ENCODE data around the gene RAPGEF1. TPM values are rescaled to one million over a fixed set of nuclear protein-coding genes. Genes with fewer than 3 reads are reported as not detected.

RAPGEF1 gene
- total and polyA plus RNA-seq, 2 of the 13 experiments (the other 11 are each of a cell fraction or from before 2014, with no cell fraction given): 21.2 to 38.9 TPM

DNA sequence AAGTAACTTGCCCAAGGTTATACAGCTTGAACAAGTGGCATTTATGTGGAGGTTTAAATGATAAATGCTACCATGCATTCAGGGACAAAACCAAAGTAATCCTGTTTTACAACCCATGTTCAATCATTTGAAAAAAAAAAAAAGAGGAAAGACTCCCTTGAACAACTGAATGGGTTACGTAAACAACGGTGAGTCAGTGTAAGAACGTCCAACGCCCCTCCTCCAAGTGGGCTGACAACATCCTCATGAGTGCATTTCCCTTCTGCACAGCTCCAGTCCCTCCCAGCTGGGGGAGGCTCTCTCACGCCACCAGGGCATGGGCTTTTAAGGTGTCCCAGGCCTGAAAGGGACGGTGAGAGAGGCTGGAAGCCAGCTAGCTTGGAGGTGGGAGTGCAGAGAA, 104.6 kb downstream of the RAPGEF1 start (continued):
- TF ChIP-seq ZNF780A (CRISPR knock-in tag; IDR thresholded peaks at IDR 0.05) (no peak), ZNF101 (CRISPR knock-in tag; IDR thresholded peaks at IDR 0.05; ENCODE audit: borderline replicate concordance, low read depth) (no peak), ZNF678 (CRISPR knock-in tag; IDR thresholded peaks at IDR 0.05) (no peak), FOXP1 (IDR thresholded peaks at IDR 0.05) (no peak), FOXP1 (CRISPR knock-in tag; IDR thresholded peaks at IDR 0.05) (0 out of 2 replicates have a peak, but pooled peaks have one; percentile 40), CREB1 (IDR thresholded peaks at IDR 0.05) (no peak), CREB1 (CRISPR knock-in tag; IDR thresholded peaks at IDR 0.05) (0 out of 2 replicates have a peak, but pooled peaks have one; percentile 20), ZNF607 (CRISPR knock-in tag; IDR thresholded peaks at IDR 0.05; ENCODE audit: borderline replicate concordance) (no peak)

GRCh38 chr9:131633491-131634031, 106.3 kb downstream of the RAPGEF1 start:
- no peak for DNase-seq (ENCODE audit: low spot score)
- Histone ChIP-seq H2AFZ (ENCODE audit: low read length) (no peak overlapping the region), H3K4me1 (ENCODE audit: insufficient read depth, low read length) (peaks cover 16% of the 10 kb centered on the region), H3K27ac (ENCODE audit: extremely low read length, insufficient read depth, low read length) (no peak overlapping the region), H4K20me1 (ENCODE audit: insufficient read depth, low read length) (no peaks in the 10 kb centered on the region), H3K9ac (ENCODE audit: insufficient read depth, low read depth, low read length) (no peak overlapping the region), H3K27me3 (ENCODE audit: control insufficient read depth in 1 of 2, insufficient read depth in 2 of 2, low read length in 2 of 2) (no peaks in the 10 kb centered on the region), H3K4me2 (ENCODE audit: low read depth, low read length) (no peak overlapping the region), H3K36me3 (replicated peaks in 1 of 2; ENCODE audit: control insufficient read depth in 1 of 2, insufficient read depth in 2 of 2, low read length in 2 of 2) (peaks cover 9 to 29% of the 10 kb centered on the region in 2 experiments; a peak in 4 of 5 replicates), H3K79me2 (ENCODE audit: insufficient read depth, low read length) (no peaks in the 10 kb centered on the region), H3K4me3 (replicated peaks in 1 of 3; ENCODE audit: insufficient read depth in 1 of 3, low read depth in 2 of 3, low read length in 3 of 3) (no peak overlapping the region), H3K9me3 (ENCODE audit: low read length) (no peaks in the 10 kb centered on the region)
- ATAC-seq: no peak
- no peak for TF ChIP-seq ZFP36L1 (CRISPR knock-in tag; IDR thresholded peaks at IDR 0.05)
- no peak for TF ChIP-seq PRDM15 (CRISPR knock-in tag; IDR thresholded peaks at IDR 0.05)
- ChIA-PET CTCF (ENCODE audit: low intra/inter-chr PET ratio, low total read pairs) (no interaction called here), POLR2A (no interaction called here)
- intact Hi-C loops (cut with micrococcal nuclease; ENCODE audit: unreplicated experiment): no loop called here
- 97% methylated on average over 9 of the region's 9 CpGs for WGBS (ENCODE audit: low lambda C conversion rate)
- no TSS peak for BruUV-seq (replicated peaks)
- in situ Hi-C loops (cut with HindIII; ENCODE audit: extremely low pct_ligation_motif_present, low pct_unique_long_range_greater_than_20kb): no loop called here
- FAIRE-seq: no peak
